HepG2 (cell line): ENCODE results near the gene PLPP7.

Experiments used
- AKAP8 ChIP-seq: sonication (generic); formaldehyde crosslinking; IDR thresholded peaks from 2 replicates; pipeline ENCODE4 v1.5.1; 2020; ENCODE audit warnings: mild to moderate bottlenecking, missing genetic modification reagents
- CTCF ChIP-seq: sonication (generic); formaldehyde crosslinking; IDR thresholded peaks from 2 replicates; pipeline ENCODE4 v1.5.0; 2020; ENCODE audit warnings: mild to moderate bottlenecking, missing genetic modification reagents, moderate library complexity
- DNMT1 ChIP-seq: sonication (generic); formaldehyde crosslinking; IDR thresholded peaks from 2 replicates; pipeline ENCODE4 v1.5.1; 2020; ENCODE audit warnings: mild to moderate bottlenecking, missing genetic modification reagents
- GPBP1L1 ChIP-seq: sonication (generic); formaldehyde crosslinking; IDR thresholded peaks from 2 replicates; pipeline ENCODE4 v1.5.0; 2020; ENCODE audit warnings: mild to moderate bottlenecking, missing genetic modification reagents
- HNF1B ChIP-seq: sonication (generic); formaldehyde crosslinking; IDR thresholded peaks from 2 replicates; pipeline ENCODE4 v1.5.1; 2020; ENCODE audit warnings: mild to moderate bottlenecking, moderate library complexity, missing genetic modification reagents
- NAIF1 ChIP-seq: sonication (generic); formaldehyde crosslinking; IDR thresholded peaks from 2 replicates; pipeline ENCODE4 v1.5.0; 2020; ENCODE audit warnings: mild to moderate bottlenecking, missing genetic modification reagents, borderline replicate concordance
- RFX5 ChIP-seq: IDR thresholded peaks from 2 replicates; pipeline ENCODE4 v1.6.1; 2011; ENCODE audit warnings: low read depth, low read length, improper control_type of control experiment
- SOX5 ChIP-seq: IDR thresholded peaks from 2 replicates; pipeline ENCODE4 v1.6.1; 2016; ENCODE audit warnings: borderline replicate concordance
- SP1 ChIP-seq, 2 experiments: fragments of 450-650 bp in 1 of 2; sonication (generic) in 1 of 2; formaldehyde crosslinking in 1 of 2; IDR thresholded peaks; 2 replicates each; pipeline versions ENCODE4 v1.4.0 to v1.6.1; 2016 to 2020; ENCODE audit warnings: missing genetic modification reagents in 1 of 2
- TF ChIP-seq, protein P1 (sequence below): sonication (generic); formaldehyde crosslinking; IDR thresholded peaks from 2 replicates; pipeline ENCODE4 v1.8.1; 2023; ENCODE audit warnings: missing genetic modification reagents, inconsistent platforms, borderline replicate concordance

DNA sequence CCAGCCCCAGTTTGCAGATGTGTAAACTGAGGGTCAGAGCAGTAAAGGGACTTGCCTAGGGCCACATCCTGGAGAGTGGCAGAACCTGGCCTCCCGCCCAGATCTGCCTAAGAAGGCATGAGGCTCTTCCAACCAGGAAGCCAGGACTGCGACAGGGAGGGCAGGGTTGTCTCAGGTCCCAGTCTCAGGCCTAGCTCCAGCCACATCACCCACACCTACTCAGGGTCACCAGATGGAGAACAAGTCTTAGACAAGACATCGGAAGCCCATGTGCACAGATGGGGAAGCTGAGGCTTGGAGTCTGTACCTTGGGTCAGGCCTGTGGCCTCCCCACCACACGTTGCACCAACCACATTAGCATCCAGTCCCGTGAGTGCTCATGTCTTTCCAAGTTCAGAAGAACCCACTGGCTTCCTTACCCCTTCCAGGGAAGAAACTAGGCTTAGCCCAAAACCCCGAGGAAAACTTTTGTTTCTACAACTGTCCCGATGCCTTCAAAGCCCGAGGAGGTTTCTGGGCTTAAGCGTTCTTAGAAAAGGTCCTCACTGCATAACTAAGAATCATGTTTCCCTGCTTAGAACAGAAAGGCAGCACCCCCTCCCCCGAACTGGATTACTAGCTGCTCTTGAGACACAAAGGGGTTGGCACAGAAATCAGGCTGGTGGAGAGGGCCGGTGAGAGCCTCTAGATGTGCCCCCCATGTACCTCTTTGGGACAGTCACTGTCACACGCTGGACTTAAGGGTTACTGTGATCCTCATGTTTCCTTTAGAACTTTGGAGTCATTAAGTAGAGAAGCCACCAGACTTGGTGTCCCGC, 15.5 kb upstream of the PLPP7 start:
- TF ChIP-seq SOX5 (no peak), GPBP1L1 (CRISPR knock-in tag) (no peak), DNMT1 (CRISPR knock-in tag) (no peak), RFX5 (no peak), NAIF1 (CRISPR knock-in tag) (no peak), CTCF (CRISPR knock-in tag) (no peak), SP1 (IDR thresholded peaks at IDR 0.05) (no peak), SP1 (CRISPR knock-in tag; IDR thresholded peaks at IDR 0.05) (no peak), HNF1B (CRISPR knock-in tag) (no peak), AKAP8 (CRISPR knock-in tag) (no peak)
- TF ChIP-seq, protein P1, sequence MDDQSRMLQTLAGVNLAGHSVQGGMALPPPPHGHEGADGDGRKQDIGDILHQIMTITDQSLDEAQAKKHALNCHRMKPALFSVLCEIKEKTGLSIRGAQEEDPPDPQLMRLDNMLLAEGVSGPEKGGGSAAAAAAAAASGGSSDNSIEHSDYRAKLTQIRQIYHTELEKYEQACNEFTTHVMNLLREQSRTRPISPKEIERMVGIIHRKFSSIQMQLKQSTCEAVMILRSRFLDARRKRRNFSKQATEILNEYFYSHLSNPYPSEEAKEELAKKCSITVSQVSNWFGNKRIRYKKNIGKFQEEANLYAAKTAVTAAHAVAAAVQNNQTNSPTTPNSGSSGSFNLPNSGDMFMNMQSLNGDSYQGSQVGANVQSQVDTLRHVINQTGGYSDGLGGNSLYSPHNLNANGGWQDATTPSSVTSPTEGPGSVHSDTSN (CRISPR knock-in tag) = no peak
